HG03432 (cell line): ENCODE measurements around the gene STX16.

Source experiments
- ATAC-seq: cut with Tn5 transposase; IDR thresholded peaks from one replicate; pipeline ENCODE4 v1.9.1; 2021; ENCODE audit warnings: mild to moderate bottlenecking, moderate library complexity; ENCODE audit not compliant: unreplicated experiment

The STX16 gene

GRCh38 chr20:58673119-58673518, 22.0 kb downstream of the STX16 start:
- ATAC-seq: no peak

GRCh38 chr20:58675146-58675584, 24.1 kb downstream of the STX16 start:
- no peak for ATAC-seq

GRCh38 chr20:58675641-58676040, 24.6 kb downstream of the STX16 start:
- ATAC-seq: no peak

GRCh38 chr20:58676161-58676560, 25.1 kb downstream of the STX16 start:
- ATAC-seq: no peak

- no peak for ATAC-seq
These were observed 26.1 kb downstream of the STX16 start for GRCh38 chr20:58677079-58677604.

- ATAC-seq: no peak
These were observed 26.7 kb downstream of the STX16 start for GRCh38 chr20:58677808-58678207.

GRCh38 chr20:58678806-58679205, 27.7 kb downstream of the STX16 start:
- ATAC-seq: no peak

GRCh38 chr20:58682656-58683531, 31.8 kb downstream of the STX16 start:
- no peak for ATAC-seq

- no peak for ATAC-seq
These were observed 33.2 kb downstream of the STX16 start for GRCh38 chr20:58684291-58684690.

- ATAC-seq: no peak
These were observed 34.9 kb downstream of the STX16 start for GRCh38 chr20:58685988-58686387.

GRCh38 chr20:58688414-58688813, 37.3 kb downstream of the STX16 start:
- no peak for ATAC-seq

GRCh38 chr20:58688840-58689239, 37.8 kb downstream of the STX16 start:
- ATAC-seq: no peak

- no peak for ATAC-seq
These were observed 39.5 kb downstream of the STX16 start for GRCh38 chr20:58690396-58691135.

- ATAC-seq: no peak
These were observed 40.9 kb downstream of the STX16 start for GRCh38 chr20:58691773-58692578.

- peak; percentile 96 for ATAC-seq
These were observed 41.6 kb downstream of the STX16 start, which contains the start of gene NPEPL1 for GRCh38 chr20:58692579-58693225. Gene NPEPL1 (plus strand): TSS chr20:58692800. CDS start chr20:58692901, 101 bp downstream.

GRCh38 chr20:58693226-58694006, 42.3 kb downstream of the STX16 start:
- ATAC-seq: peak; percentile 41

GRCh38 chr20:58694241-58695083, 43.4 kb downstream of the STX16 start:
- ATAC-seq: no peak

GRCh38 chr20:58695084-58695722, 44.1 kb downstream of the STX16 start:
- ATAC-seq: no peak
